ENCODE data around the gene FERMT1. TPM values are rescaled to one million over a fixed set of nuclear protein-coding genes. Genes with fewer than 3 reads are reported as not detected.

Gene FERMT1
- total RNA-seq, 4 donors from 2014 or later, result 0.16 to 2.2 (median 1.0) TPM

- TF ChIP-seq EP300 (IDR thresholded peaks at IDR 0.05), result no peak
- TF ChIP-seq POLR2A (IDR thresholded peaks at IDR 0.05), result no peak
- TF ChIP-seq CTCF (IDR thresholded peaks at IDR 0.05), result no peak
- no peak for TF ChIP-seq POLR2AphosphoS5 (IDR thresholded peaks at IDR 0.05)
- no peak overlapping the region for H3K27ac ChIP-seq
- H3K4me1 ChIP-seq, result no peaks in the 10 kb centered on the region
- no peaks in the 10 kb centered on the region for H3K36me3 ChIP-seq
- H3K27me3 ChIP-seq, result peaks cover 5% of the 10 kb centered on the region
- no peaks in the 10 kb centered on the region for H3K9me3 ChIP-seq
- ATAC-seq, result no peak
- no peak overlapping the region for H3K4me3 ChIP-seq
These were observed 23.0 kb downstream of the FERMT1 start for GRCh38 chr20:6099819-6100218.

GRCh38 chr20:6095409-6095808 is 27.4 kb downstream of the FERMT1 start:
- Histone ChIP-seq H3K4me3 (no peak overlapping the region), H3K27me3 (peaks cover 5% of the 10 kb centered on the region), H3K9me3 (no peaks in the 10 kb centered on the region), H3K4me1 (no peaks in the 10 kb centered on the region), H3K27ac (no peak overlapping the region), H3K36me3 (no peaks in the 10 kb centered on the region)
- TF ChIP-seq POLR2AphosphoS5 (IDR thresholded peaks at IDR 0.05) (no peak), EP300 (IDR thresholded peaks at IDR 0.05) (no peak), CTCF (IDR thresholded peaks at IDR 0.05) (no peak), POLR2A (IDR thresholded peaks at IDR 0.05) (no peak)
- WGBS, 2 donors (ENCODE audit: low coverage in 1 of 2), result 81 to 82% methylated on average over 5 of the region's 5 CpGs
- ATAC-seq, result no peak

- H3K36me3 ChIP-seq, result no peaks in the 10 kb centered on the region
- H3K27ac ChIP-seq, result no peak overlapping the region
- 100% methylated on average over 4 of the region's 4 CpGs for WGBS, 2 donors (ENCODE audit: low coverage in 1 of 2)
- no peaks in the 10 kb centered on the region for H3K4me1 ChIP-seq
- H3K4me3 ChIP-seq, result no peak overlapping the region
- H3K9me3 ChIP-seq, result no peaks in the 10 kb centered on the region
- peaks cover 5% of the 10 kb centered on the region for H3K27me3 ChIP-seq
- TF ChIP-seq POLR2AphosphoS5 (IDR thresholded peaks at IDR 0.05) (no peak), POLR2A (IDR thresholded peaks at IDR 0.05) (no peak), EP300 (IDR thresholded peaks at IDR 0.05) (no peak), CTCF (IDR thresholded peaks at IDR 0.05) (no peak)
- ATAC-seq, result no peak
These were observed 28.3 kb downstream of the FERMT1 start for GRCh38 chr20:6094565-6094964.

- Histone ChIP-seq H3K4me3 (no peak overlapping the region), H3K27ac (no peak overlapping the region), H3K36me3 (no peaks in the 10 kb centered on the region), H3K4me1 (no peaks in the 10 kb centered on the region), H3K27me3 (peaks cover 5% of the 10 kb centered on the region), H3K9me3 (no peaks in the 10 kb centered on the region)
- ATAC-seq, result no peak
- TF ChIP-seq POLR2A (IDR thresholded peaks at IDR 0.05) (no peak), POLR2AphosphoS5 (IDR thresholded peaks at IDR 0.05) (no peak), CTCF (IDR thresholded peaks at IDR 0.05) (no peak)
- 73 to 80% methylated on average over 3 of the region's 3 CpGs for WGBS, 2 donors (ENCODE audit: low coverage in 1 of 2)
These were observed 28.8 kb downstream of the FERMT1 start for GRCh38 chr20:6094063-6094462.

- H3K27ac ChIP-seq, result no peak overlapping the region
These were observed 31.2 kb downstream of the FERMT1 start for GRCh38 chr20:6091661-6092060.

More at GRCh38 chr20:6091661-6092060, 31.2 kb downstream of the FERMT1 start:
- TF ChIP-seq POLR2A (IDR thresholded peaks at IDR 0.05), result no peak
- TF ChIP-seq EP300 (IDR thresholded peaks at IDR 0.05), result no peak
- TF ChIP-seq POLR2AphosphoS5 (IDR thresholded peaks at IDR 0.05), result no peak
- no peak for TF ChIP-seq CTCF (IDR thresholded peaks at IDR 0.05)
- no peaks in the 10 kb centered on the region for H3K4me1 ChIP-seq
- no peak for ATAC-seq
- 82 to 86% methylated on average over 7 to 8 of the region's 8 CpGs for WGBS, 2 donors (ENCODE audit: low coverage in 1 of 2)
- H3K36me3 ChIP-seq, result no peaks in the 10 kb centered on the region
- no peak overlapping the region for H3K4me3 ChIP-seq
- peaks cover 5% of the 10 kb centered on the region for H3K27me3 ChIP-seq
- H3K9me3 ChIP-seq, result no peaks in the 10 kb centered on the region

Data from gastroesophageal sphincter (tissue), 4 donors.